Activated CD4-positive, alpha-beta memory T cell treated with anti-CD3 and anti-CD28 coated beads, Interleukin-2, amount 10 ng/mL, durations not matched to agents 7 days and 5 days (primary cell): ENCODE measurements around the gene CCDC116. TPM values are rescaled to one million over a fixed set of nuclear protein-coding genes. Genes with fewer than 3 reads are reported as not detected.

Source experiments
- CTCF ChIA-PET: fragments of 350-600 bp; sonication (Branson Sonifier 250); formaldehyde crosslinking; loops from one replicate; lab custom pipeline; 2021; ENCODE audit warnings: antibody characterized with exemption, inconsistent platforms; lab: Charles Lee
- POLR2A ChIA-PET: fragments of 350-600 bp; sonication (Branson Sonifier 250); formaldehyde crosslinking; loops from one replicate; lab custom pipeline; 2021; ENCODE audit warnings: antibody characterized with exemption; lab: Charles Lee
- DNase-seq: peaks from one replicate; pipeline ENCODE4 v3.0.0-alpha.2; 2020
- H3K27ac Mint-ChIP-seq: one replicate; pipeline ENCODE4 v1.8.0; 2021; ENCODE audit warnings: mild to moderate bottlenecking, mixed read lengths
- H3K27me3 Mint-ChIP-seq: one replicate; pipeline ENCODE4 v1.8.0; 2021; ENCODE audit warnings: mixed read lengths
- H3K36me3 Mint-ChIP-seq: one replicate; pipeline ENCODE4 v1.8.0; 2021; ENCODE audit warnings: low read depth, mixed read lengths
- H3K4me1 Mint-ChIP-seq: one replicate; pipeline ENCODE4 v1.8.0; 2021; ENCODE audit warnings: mixed read lengths
- H3K4me3 Mint-ChIP-seq: one replicate; pipeline ENCODE4 v1.8.0; 2021; ENCODE audit warnings: mild to moderate bottlenecking, mixed read lengths
- H3K9me3 Mint-ChIP-seq: one replicate; pipeline ENCODE4 v1.8.0; 2021; ENCODE audit warnings: mixed read lengths
- total RNA-seq, 2 experiments: library from RNA; stranded (reverse); gene quantifications; one replicate each; pipeline ENCODE4 v1.2.3, GENCODE V29; 2021

The CCDC116 gene
- total RNA-seq, 2 experiments from 2014 or later: 0.33 to 0.43 TPM

GRCh38 chr22:21682385-21683175 is 50.0 kb downstream of the CCDC116 start:
- Mint-ChIP-seq H3K36me3 (peaks cover 37% of the 10 kb centered on the region), H3K9me3 (no peaks in the 10 kb centered on the region), H3K4me1 (peaks cover 2% of the 10 kb centered on the region), H3K4me3 (no peak overlapping the region), H3K27ac (no peak overlapping the region), H3K27me3 (no peaks in the 10 kb centered on the region)
- POLR2A ChIA-PET: interaction anchor here (0.7 kb wide), 1 partner anchor 17 kb away, joined by 3 read pairs; the partner anchor contains the start of gene PPIL2
- CTCF ChIA-PET: no interaction called here
- no peak for DNase-seq

DNA sequence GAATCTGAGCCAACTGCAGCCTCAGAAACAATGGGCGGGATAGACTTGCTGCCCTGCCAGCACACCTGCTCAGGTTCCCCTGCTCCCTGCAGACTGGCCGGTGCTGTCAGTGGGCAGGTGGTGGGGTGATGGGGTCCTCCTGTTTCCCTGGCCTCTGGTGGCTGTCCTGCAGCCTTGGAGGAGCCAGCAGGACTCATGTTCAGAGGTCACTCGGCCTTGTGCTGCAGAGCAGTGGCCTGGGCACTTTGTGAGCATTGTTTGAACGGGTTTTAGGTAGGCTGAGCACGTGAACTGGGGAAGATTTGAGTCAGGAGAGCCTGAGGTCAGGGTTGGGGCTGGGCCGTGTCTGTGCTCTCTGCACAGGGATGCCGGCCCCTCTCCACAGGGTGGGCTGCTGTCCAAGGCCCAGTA is 50.8 kb downstream of the CCDC116 start:
- Mint-ChIP-seq H3K27ac (no peak overlapping the region), H3K9me3 (no peaks in the 10 kb centered on the region), H3K27me3 (no peaks in the 10 kb centered on the region), H3K4me3 (no peak overlapping the region), H3K4me1 (peaks cover 2% of the 10 kb centered on the region), H3K36me3 (peaks cover 29% of the 10 kb centered on the region)
- ChIA-PET POLR2A (no interaction called here), CTCF (no interaction called here)
- DNase-seq: no peak

- H3K27me3 Mint-ChIP-seq: no peaks in the 10 kb centered on the region
- H3K36me3 Mint-ChIP-seq: peaks cover 27% of the 10 kb centered on the region
- no peaks in the 10 kb centered on the region for H3K9me3 Mint-ChIP-seq
- DNase-seq: no peak
- ChIA-PET CTCF (no interaction called here), POLR2A (no interaction called here)
- no peak overlapping the region for H3K27ac Mint-ChIP-seq
- no peak overlapping the region for H3K4me3 Mint-ChIP-seq
- peaks cover 5% of the 10 kb centered on the region for H3K4me1 Mint-ChIP-seq
These were observed 52.1 kb downstream of the CCDC116 start for GRCh38 chr22:21684492-21685163.

DNA sequence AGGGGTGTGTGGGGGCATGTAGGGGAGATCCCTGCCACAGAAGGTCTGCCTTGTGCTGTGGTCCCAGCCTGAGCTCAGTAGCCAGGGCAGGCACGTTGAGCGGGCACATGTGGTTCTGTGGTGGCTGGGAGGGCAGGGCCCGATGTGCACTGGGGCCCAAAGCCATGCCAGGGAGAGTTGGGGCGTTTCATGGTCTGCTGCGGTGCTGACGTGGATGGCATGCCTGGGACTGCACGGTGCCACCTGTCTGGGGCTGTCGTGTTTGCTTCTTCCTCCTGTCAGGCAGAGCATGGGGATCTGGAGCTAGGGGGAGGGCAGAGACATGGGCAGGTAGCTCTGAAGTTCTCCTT is 52.6 kb downstream of the CCDC116 start:
- H3K4me1 Mint-ChIP-seq: peaks cover 8% of the 10 kb centered on the region
- DNase-seq: no peak
- H3K27me3 Mint-ChIP-seq: no peaks in the 10 kb centered on the region
- ChIA-PET POLR2A (no interaction called here), CTCF (no interaction called here)
- peaks cover 27% of the 10 kb centered on the region for H3K36me3 Mint-ChIP-seq
- no peak overlapping the region for H3K27ac Mint-ChIP-seq
- no peak overlapping the region for H3K4me3 Mint-ChIP-seq
- H3K9me3 Mint-ChIP-seq: no peaks in the 10 kb centered on the region

DNA sequence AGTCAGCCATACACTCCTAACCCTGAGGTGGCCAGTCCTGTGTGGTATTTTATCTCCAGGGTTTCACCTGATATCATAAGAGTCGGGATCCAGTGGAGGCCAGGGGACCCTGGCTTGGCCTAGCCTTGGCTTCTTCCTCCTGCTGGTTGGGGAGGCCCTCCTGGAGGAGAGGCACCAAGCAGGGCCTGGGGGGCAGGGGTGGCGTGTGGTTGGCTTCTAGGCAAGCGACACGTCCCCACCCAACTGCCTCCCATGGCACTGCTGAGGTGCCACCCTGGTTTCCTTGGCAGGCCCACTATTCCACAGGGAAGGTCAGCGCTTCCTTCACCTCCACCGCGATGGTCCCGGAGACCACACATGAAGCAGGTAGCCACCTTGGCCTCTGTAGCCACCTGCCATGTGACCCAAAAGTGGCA is 53.6 kb downstream of the CCDC116 start:
- ChIA-PET CTCF (no interaction called here), POLR2A (no interaction called here)
- peaks cover 29% of the 10 kb centered on the region for H3K36me3 Mint-ChIP-seq
- H3K9me3 Mint-ChIP-seq: no peaks in the 10 kb centered on the region
- H3K27me3 Mint-ChIP-seq: no peaks in the 10 kb centered on the region
- no peak for DNase-seq
- H3K4me1 Mint-ChIP-seq: peaks cover 13% of the 10 kb centered on the region
- H3K4me3 Mint-ChIP-seq: no peak overlapping the region
- no peak overlapping the region for H3K27ac Mint-ChIP-seq

Other genes starting within 250 kb of the CCDC116 start
- gene RIMBP3B, start 249.0 kb upstream of the CCDC116 start, total RNA-seq: under 1 TPM; 0.55 to 0.81 TPM
- 1 to 10 TPM; 3.9 to 4.0 TPM for gene HIC2, start 215.4 kb upstream of the CCDC116 start, total RNA-seq
- gene TMEM191C, start 165.4 kb upstream of the CCDC116 start, total RNA-seq: 1 to 10 TPM in 1 of 2 experiments, under 1 TPM in 1; 0.48 to 1.4 TPM
- gene RIMBP3C, start 81.3 kb upstream of the CCDC116 start, total RNA-seq: under 1 TPM; 0.23 to 0.33 TPM
- gene UBE2L3, start 65.0 kb upstream of the CCDC116 start, total RNA-seq: 10 to 100 TPM; 54.3 to 57.4 TPM
- 10 to 100 TPM; 37.1 to 38.0 TPM for gene YDJC, start 2.7 kb upstream of the CCDC116 start, total RNA-seq
- gene SDF2L1, start 9.5 kb downstream of the CCDC116 start, total RNA-seq: 10 to 100 TPM; 61.4 to 62.1 TPM
- gene PPIL2, start 33.3 kb downstream of the CCDC116 start, total RNA-seq: 10 to 100 TPM; 62.5 to 66.3 TPM
- gene YPEL1, start 103.0 kb downstream of the CCDC116 start, total RNA-seq: 10 to 100 TPM; 17.3 to 17.5 TPM
- gene MAPK1, start 234.9 kb downstream of the CCDC116 start, total RNA-seq: 10 to 100 TPM; 97.6 to 99.5 TPM